Stimulated activated CD8-positive, alpha-beta memory T cell treated with anti-CD3 and anti-CD28 coated beads, Interleukin-4, amount 100 ng/mL, for 4 hours (primary cell): ENCODE results near the gene NANOS2.

Experiments used
- DNase-seq, 2 donors: peaks; one replicate each; pipeline ENCODE4 v3.0.0-alpha.2; 2020; ENCODE audit warnings: low read depth in 2 of 2, low spot score in 1 of 2

Gene NANOS2

DNA sequence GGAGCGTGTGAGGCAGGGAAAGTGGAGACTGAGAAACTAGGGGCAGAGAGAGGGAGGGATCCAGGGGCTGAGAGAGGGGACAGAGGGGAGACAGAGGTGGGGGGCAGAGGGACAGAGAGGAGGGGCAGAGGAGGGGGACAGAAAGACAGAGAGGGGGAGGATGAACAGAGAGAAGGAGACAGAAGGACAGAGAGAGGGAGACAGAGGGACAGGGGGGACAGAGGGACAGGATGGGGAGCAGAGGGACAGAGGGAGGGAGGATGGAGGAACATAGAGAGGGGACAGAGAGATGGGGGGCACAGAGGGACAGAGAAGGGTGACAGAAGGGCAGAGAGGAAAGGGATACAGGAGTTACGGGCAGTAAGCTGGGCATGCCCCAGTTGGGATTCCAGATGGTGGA, 14.7 kb upstream of the NANOS2 start:
- no peak for DNase-seq

DNA sequence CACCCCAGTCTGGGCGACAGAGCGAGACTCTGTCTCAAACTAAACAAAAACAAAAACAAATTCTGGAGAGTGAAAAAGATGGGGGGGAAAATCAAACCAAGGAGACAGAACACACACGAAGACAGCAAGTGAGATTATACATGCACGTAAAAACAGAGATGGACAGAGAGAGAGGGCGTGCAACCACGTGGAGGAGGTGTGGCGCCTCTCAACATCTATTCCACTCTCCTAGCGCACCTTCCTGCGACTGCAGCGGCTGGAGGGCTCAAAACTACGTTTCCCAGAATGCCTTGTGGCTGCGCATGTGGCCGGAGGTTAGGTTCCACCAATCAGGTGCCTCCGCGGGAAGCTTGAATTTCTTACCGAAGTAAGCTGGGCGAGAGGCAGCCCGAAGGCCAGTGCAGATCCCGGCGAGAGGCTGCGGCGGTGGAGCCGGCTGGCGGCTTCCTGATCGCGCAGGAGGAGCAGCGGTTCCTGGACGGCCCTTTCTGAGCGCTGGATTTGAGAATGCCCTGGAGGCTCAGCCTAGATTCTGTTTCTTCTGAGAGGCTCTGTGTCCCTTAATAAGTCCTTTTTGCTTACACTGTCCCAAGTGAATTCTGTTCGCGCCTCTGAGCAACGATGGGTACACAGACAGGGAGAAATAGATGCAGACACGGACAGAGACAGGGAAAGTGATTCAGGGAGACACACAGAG, 13.1 kb upstream of the NANOS2 start:
- DNase-seq: peak; percentile 70 to 73

DNA sequence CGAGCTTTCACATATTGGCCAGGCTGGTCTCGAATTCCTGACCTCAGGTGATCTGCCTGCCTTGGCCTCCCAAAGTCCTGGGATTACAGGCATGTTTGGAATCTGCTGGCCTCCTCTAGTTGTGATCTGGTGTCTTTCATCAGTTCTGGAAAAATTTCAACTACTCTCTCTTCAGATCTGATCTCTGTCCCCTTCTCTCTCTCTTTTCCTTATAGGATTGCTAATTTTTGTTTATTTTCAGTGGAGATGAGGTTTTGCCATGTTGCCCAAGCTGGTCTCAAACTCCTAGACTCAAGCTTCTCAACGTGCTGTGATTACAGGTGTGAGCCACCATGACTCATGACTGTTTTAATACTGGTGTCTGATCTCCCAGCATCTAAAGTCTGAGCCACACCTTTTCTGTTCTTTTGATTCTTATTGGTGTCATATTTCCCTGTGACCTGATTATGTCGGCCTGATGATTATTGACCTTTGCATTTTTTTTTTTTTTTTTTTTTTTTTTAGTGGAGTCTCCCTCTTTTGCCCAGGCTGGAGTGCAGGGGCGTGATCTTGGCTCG, 10.4 kb upstream of the NANOS2 start:
- DNase-seq: no peak

DNA sequence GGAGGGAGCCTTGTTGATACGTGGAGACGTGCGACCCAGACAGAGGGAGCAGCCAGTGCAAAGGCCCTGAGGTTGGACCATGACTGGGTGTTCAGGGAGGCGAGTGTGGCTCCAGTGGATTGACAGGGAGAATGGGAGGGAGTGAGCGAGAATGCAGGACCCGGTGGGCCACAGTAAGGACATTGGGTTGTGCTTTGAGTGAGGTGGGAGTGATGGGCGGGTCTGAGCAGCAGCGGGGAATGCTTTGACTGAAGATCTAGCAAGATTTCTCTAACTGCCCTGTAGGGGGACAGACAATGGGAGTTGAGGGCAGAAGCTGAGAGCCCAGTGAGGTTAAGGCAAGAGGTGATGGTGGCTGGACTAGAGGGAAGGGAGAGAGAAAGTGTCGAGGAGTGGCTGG, 7.7 kb upstream of the NANOS2 start:
- no peak for DNase-seq

DNA sequence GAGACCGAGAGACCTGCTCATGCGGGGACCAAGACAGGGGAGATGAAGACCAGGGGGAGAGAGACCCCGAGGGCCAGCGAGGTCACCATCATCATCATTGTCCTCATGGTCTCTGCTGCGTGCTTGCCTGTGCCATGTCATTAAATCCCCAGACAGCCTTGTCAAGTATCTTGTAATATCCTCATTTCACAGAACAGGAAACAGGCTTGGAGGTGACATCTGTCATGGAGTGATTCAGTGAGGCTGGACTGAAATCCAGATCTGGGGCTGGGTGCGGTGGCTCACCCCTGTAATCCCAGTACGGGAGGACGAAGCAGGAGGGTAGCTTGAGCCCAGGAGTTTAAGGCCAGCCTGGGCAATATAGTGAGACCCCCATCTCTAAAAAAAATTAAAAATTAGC, 5.9 kb upstream of the NANOS2 start:
- no peak for DNase-seq

DNA sequence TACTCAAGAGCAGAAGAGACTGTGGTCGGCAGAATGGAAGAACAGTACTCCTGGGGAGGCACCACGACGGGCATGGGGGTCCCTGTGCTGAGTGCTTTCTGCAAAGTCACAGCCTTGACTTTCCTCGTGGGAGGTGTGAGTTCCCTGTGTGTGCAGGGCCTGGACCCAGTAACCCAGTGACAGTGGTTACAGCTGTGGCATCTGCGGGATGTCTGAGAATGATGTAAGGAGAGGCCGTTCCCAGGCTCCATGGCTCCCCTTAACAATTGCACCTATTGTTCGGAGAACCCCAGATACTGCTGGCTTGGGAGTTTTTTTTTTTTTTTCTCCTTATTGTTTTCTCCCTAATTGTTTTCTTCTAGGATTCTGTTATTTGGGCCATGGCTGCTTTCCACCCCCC, 5.1 kb upstream of the NANOS2 start:
- no peak for DNase-seq

DNA sequence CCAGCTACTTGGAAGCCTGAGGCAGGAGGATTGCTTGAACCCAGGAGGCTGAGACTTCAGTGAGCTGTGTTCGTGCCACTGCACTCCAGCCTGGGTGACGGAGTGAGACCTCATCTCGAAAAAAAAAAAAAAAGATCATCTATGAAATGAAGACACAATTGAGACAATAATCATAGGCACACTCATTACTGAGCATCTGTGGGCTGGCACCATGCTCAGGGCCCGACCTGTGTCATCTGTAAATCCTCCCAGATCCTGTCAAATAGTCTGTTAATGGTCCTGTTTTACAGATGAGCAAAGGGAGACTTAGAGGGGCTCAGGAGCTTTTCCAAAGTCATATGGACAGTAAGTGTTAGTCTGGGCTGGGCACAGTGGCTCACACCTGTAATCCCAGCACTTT, 4.1 kb upstream of the NANOS2 start:
- no peak for DNase-seq

DNA sequence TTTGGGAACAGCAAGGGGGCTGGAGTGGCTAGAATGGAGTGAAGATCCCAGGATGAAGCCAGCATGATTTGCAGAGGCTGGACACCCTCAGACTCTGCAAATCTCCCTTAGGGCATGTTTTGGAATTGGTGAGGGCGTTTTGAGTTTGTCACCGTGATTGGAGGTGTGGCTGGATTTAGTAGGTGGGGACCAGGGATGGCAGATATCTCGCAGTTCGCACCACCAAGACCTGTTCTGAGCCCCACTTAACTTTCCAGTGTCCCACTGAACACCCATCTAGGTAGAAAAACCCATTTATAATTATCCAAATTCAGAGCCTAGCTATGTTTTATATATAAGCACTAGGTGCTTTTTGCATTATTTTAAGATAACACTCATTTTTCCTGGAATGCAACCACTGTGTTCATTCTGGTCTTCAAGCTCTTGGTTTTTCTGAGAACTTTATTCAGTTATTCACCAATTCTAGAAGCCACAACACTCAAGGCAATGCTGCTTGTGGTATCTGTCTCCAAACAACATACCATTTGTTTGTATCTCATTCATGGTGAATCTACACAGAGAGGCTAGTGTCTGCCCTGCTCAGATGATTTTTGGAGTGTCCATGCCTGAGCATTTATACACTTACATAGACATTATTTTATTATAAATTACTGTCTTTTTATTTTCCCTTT, 3.0 kb upstream of the NANOS2 start:
- no peak for DNase-seq

DNA sequence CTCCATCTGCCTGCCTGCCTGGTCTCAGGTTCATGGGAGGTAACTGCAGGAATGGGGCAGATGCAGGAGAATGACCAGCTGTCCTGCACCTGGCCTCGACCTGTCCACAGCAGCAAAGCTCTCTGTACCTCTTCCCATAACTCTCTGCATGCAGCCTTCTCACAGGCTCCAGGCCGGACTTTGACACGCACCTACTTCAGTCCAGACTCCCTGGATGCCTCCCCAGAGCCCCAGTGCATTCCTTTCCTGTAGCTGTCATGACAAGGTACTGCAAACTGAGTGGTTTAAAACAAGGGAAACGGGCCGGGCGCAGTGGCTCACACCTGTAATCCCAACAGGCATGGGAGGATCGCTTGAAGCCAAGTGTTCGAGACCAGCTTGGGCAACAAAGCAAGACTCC, 3.3 kb downstream of the NANOS2 start:
- no peak for DNase-seq

DNA sequence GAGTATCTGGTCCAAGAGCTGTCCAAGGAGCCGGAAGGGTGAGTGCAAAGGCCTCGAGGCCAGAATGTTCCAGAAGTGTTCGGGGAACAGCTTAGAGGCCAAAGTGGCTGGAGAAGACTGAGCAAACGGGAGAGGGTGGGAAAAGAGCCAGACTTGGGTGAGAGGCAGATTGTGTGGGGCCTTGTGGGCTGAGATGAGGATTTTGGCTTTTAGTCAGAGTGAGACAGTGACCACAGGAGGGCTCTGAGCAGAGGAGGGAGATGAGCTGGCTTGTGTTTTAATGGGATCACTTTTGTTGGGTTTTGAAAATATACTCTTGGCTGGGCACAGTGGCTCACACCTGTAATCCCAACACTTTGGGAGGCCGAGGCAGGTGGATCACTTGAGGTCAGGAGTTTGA, 5.6 kb downstream of the NANOS2 start:
- no peak for DNase-seq

DNA sequence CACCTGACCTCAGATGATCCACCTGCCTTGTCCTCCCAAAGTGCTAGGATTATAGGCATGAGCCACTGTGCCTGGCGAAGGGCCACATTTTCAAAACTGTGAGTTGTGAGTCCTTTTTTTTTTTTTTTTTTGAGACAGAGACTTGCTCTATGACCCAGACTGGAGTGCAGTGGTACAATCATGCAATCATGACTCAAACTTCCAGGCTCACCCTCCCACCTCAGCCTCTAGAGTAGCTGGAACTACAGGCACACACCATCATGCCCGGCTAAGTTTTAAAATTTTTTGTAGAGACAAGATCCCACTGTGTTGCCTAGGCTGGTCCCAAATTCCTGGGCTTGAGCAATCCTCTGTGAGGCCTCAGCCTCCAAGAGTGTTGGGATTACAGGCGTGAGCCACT, 8.4 kb downstream of the NANOS2 start:
- DNase-seq: no peak

DNA sequence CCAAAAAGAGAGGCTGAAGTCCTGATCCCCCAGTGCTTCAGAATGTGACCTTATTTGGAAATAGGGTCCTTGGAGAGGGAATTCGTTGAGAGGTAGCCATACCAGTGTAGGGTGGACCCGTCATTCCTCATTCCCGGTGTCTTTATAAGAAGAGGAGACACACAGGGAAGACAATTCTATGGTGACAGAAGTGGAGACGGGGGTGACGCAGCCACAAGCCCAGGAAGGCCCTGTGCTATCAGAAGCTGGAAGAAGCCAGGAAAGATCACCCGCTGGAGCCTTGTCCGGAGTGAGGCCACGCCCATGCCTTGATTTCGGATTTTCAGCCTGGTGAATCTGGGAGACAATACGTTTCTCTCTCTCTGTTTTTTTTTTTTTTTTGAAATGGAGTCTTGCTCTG, 9.6 kb downstream of the NANOS2 start:
- DNase-seq: no peak

DNA sequence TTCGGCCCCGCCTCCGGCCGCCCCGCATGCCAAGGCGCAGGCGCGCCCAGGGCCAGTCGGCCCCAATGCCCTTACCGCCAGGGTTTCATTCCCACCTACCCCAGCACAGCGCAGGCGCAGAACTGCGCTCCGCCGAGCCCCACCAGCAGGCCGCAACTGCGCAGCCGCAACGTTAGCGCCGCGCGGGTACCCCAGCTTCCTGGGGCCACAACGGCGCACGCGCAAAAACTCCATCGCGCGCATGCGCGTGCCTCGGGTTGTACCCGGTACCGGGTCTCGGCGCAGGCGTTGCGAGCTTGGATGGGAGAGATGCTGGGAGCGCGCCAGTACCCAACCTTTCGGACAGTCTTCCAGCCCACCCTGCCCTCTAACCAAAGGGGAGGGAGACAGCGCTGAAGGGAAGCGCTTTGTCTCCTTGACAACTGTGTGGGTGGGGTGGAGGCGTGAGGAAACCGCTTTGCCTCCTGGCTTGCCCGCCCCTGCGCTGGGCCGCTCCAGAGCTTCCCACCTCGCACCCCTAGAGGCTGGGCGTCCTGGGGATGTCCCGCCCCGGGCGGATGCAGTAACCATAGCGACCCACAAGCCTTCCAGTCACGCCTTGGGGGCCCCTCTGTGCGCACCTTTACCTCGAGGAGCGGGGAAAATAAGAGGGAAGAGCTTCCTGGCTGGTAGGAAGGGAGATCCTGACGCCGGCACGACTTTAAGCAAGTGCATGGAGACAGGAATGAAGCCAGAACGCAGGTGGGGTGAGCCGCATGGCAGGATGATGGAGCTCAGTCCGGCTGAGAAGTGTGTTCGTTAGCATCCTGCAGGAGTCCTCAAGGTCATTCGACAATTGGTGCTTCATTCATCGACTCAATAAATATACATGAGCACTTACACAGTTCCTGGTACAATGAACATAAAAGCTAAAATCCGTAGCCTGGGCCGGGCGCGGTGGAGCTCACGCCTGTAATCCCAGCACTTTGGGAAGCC, 11.6 kb downstream of the NANOS2 start:
- peak; percentile 97 for DNase-seq

DNA sequence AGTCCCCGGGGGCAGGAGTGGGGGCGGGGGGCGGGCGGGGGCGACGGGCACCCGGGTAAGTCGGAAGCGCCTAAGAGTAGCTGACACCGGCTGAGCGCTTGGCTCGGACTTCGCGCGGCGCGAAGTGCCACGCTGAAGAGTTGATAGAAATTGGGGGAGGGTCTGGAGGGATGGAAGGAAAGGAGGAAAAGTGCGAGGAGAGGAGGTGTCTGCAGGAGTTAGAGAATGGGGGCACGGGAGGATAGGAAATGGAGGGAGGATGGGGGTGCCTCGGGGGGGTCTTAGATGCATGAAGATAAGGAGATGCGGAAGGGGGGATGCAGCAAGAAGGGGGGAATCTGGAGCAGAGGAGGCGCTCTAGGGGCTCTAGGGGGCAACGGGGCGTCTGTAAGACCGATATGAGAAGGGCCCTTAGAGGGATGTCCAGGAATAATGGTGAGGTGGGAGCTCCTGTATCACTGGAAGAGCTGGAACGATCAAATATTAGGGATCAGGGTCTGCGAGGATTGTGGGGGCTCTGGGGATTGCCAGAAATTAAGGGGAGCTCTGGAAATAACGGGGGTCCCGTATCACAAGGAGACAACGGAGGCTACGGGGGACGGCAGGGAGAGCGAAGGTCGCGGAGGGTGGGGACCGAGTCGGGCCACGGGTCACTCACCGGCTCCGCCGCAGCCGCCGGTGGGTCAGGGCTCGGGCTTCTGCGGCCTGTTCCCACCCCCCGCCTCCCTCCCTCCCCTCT, 12.5 kb downstream of the NANOS2 start, which contains the start of gene MYPOP:
MYPOP (minus strand) TSS at position 702 of the 739 bp plus-strand sequence. CDS start 840 bp downstream, outside the sequence.
- no peak for DNase-seq

DNA sequence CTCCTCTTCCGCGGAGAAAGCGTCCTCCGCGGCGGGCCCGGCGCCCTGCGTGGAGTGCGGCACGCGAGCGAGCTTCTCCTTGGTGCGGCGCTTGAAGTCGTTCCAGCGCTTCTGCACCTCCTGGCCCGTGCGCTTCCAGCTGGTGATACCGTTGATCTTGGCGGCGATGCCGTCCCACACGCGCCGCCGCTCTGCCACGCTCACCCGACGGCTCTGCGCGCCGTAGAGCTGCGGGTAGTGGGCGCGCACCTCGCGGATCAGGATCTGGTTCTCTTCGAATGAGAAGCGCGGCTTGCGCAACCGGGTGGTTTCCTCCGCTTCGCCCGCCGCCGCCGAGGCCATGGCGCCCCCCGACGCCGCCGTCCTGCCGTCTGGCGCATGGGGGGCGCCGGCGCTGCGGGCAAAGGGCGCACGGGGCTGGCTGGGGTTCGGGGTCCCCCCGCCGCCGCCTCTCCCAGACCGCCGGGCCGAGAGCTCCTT, 13.1 kb downstream of the NANOS2 start:
- no peak for DNase-seq

DNA sequence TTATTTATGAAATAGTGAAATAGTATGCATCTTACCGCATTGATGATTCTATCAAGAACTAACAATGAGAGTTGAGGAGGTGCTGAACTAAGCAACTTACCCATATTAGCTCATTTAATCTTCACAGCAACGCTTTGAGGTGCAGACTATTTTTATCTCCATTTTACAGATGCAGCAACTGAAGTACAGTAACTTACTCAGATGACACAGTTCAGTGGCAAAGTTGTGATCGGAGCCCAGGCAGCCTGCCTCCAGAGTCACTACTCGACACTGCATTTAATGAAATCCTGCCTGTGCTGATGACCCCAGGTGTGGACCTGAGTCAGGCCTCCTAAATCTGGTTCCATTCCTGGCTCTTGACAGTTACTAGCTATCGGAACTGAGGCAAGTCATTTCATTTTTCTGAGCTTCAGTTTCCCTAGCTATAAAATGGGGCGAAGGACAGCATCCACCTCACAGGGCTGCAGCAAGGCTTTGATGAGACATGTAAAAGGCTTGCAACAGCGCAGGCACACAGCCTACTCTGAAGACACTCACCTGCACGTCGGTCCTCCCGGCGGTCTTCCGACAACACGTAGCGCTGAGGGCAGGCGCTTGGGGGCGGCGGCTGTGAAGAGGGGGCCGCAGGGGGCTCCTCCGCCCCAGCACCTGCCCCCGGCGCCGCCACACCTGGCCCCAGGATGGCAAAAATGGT, 13.7 kb downstream of the NANOS2 start:
- DNase-seq: no peak

DNA sequence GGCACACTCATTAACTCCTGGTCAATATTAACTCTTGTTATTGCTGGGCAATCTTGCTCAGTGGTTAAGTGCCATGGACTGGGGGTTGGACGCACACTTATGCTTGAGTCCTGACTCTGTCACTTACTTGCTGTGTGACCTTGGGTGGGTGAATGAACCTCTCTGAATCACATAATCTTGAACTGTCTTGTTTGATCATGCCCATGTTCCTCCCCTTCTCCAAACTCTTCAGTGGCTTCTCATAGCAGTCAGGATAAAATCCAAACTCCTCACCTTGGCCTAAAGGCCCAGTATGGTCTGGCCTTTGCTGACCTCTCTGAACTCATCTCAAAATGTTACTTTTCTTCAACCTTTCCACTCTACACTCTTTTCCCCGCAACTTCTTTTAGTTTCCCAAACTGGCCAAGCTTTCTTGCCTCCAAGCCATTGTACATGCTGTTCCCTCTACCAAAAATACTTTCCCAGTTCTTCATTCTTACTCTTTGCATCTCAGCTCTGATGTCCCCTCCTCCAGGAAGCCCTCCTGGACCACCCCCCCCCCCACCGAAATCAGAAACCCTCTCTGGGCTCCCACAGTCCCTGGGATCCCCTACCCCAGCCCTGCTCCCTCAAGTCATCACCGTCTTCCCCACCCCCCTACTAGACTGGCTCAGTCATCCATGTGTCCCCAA, 14.5 kb downstream of the NANOS2 start:
- no peak for DNase-seq

DNA sequence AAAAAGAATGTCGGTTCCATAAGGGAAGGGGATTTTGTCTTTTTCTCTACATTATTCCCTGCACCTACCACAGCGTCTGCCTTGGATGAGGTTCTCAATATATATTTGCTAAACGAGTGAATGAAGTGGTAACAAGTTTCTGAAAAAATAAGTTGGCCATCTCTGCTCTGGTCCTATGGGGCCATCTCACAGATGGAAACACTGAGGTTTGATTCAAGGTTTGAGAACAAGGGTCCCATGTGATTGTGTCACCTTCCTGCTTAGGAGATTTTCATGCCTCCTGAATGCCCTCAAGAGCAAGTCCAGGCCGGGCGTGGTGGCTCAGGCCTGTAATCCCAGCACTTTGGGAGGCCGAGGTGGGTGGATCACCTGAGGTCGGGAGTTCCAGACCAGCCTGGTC, 15.3 kb downstream of the NANOS2 start:
- no peak for DNase-seq

DNA sequence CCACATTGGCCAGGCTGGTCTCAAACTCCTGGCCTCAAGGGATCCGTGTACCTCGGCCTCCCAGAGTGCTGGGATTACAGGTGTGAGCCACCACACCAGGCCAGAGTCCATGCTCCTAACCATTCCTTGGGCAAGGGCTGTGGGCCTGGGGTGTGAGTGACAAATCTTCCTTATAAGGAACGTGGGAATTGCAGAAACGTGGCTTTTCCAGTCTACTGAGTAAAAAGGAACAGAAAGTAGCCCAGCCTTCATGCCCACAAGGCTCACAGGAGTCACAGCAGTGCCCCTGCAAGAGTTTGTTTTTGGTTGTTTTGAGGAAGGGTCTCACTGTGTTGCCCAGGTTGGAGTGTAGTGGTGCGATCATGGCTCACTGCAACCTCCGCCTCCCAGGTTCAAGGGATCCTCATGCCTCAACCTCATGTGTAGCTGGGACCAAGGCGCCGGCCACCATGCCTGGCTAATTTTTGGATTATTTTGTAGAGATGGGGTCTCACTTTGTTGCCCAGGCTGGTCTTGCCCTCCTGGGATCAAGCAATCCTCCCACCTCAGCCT, 17.2 kb downstream of the NANOS2 start:
- DNase-seq: no peak
